HG03521 (cell line): ENCODE data around the gene PLCH2.

Experiments
- ATAC-seq: cut with Tn5 transposase; IDR thresholded peaks from one replicate; pipeline ENCODE4 v1.9.1; 2021; ENCODE audit warnings: mild to moderate bottlenecking, moderate library complexity; ENCODE audit not compliant: unreplicated experiment

Gene PLCH2

DNA sequence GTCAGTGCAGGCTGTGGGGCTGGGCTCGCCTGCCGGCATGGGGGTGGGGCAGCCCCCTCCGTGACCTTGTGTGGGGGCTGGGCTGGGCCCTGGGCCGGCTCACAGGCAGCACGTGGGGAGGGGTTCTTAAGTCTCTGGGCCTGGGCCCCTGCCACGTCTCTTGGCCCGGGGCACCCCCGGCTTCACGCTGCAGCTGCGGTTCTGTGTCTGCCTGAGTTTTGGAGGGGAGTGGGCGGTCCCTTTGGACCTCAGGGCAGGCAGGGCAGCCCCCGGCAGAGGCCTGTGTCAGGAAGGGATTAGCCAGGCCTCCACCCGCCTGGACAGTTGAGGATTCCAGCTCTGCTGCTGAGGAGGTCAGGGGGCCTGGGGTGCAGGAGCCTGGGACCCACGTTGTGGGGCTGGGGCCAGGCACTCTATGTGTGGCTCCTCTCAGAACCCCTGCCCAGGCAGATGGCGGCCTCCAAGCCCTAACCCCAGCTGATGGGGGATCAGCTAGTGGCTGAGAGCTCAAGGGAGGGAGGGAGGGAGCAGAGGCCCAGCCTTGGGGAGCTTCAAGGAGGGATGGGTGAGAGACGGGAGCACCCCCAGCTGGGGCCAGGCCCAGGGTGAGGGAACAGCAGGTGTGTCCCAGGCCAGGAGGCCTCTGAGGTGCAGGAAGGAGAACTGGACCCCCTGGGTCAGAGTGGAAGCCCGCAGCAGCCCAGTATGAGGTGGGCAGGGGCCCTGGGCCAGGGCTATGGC, 1.8 kb upstream of the PLCH2 start:
- ATAC-seq: no peak

DNA sequence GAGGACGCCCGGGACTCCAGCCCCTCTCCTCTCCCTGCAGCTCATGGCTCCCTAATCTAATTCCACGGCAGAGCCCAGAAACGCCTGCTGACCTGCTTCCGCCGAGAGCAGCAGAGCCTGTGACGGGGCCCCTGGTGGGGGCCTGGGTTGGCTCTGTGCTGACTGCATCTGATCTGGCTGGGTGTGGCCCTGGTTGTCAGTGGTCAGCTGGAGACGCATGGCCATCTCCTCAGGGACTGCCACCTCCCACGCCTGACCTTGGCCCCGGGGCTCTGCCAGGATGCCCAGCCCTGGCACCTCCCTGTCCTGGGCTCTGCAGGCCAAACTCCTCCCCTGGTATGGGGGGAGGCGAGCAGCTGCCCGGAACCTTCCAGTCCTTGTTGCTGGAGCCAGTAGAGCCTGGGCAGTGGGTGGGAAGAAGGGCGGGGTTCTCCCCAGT, 1.1 kb upstream of the PLCH2 start:
- ATAC-seq: no peak

DNA sequence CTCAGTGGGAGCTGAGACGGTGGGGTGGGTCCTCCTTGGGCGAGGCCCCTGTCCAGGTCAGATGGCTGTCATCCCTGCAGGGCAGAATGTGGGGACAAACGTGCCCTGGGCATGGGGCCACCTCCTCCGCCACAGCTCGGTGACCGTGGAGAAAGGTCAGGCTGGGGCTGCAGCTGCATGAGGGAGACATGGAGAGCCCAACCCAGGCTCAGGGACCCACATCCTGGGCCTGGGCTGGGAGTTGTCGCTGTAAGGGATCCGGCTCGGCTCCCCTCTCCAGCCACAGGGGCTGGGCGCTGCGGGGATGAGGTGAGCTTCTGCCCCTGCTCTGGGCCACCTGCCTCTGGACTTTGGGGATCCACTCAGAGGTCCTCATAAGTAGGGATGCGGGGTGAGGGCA, 518 bp upstream of the PLCH2 start:
- ATAC-seq: no peak

DNA sequence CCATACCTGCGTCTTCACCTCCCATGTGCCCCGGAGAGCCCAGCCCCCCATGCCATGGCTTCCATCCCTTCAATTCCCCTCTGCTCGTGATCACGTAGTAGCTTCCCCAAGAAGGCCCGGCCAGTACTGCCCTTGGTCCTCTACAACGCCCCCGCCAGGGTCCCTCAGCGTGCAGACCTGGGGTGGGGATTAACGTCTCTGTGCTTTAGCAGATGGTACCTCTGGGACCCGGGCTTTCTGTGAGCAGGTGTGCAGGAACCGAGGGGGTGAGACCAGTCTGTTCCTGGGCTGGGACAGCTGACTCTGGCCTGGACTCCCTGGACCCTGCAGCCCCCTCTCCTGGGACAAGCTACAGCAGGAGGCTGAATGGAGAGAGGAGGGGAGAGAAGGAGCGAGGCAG, 1.2 kb downstream of the PLCH2 start:
- no peak for ATAC-seq

GRCh38 chr1:2477791-2478499, 1.9 kb downstream of the PLCH2 start:
- ATAC-seq: no peak

GRCh38 chr1:2479186-2479585, 3.1 kb downstream of the PLCH2 start:
- no peak for ATAC-seq

DNA sequence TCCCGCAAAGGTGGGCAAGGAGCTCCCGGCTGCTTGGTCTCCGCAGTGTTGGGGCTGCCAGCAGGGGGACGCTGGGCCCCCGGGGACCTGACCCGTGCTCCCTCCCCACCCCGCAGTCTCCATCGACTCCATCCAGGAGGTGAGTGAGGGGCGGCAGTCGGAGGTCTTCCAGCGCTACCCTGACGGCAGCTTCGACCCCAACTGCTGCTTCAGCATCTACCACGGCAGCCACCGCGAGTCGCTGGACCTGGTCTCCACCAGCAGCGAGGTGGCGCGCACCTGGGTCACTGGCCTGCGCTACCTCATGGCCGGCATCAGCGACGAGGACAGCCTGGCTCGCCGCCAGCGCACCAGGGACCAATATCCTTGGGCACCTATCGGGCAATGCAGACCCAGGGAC, 3.5 kb downstream of the PLCH2 start:
- no peak for ATAC-seq

DNA sequence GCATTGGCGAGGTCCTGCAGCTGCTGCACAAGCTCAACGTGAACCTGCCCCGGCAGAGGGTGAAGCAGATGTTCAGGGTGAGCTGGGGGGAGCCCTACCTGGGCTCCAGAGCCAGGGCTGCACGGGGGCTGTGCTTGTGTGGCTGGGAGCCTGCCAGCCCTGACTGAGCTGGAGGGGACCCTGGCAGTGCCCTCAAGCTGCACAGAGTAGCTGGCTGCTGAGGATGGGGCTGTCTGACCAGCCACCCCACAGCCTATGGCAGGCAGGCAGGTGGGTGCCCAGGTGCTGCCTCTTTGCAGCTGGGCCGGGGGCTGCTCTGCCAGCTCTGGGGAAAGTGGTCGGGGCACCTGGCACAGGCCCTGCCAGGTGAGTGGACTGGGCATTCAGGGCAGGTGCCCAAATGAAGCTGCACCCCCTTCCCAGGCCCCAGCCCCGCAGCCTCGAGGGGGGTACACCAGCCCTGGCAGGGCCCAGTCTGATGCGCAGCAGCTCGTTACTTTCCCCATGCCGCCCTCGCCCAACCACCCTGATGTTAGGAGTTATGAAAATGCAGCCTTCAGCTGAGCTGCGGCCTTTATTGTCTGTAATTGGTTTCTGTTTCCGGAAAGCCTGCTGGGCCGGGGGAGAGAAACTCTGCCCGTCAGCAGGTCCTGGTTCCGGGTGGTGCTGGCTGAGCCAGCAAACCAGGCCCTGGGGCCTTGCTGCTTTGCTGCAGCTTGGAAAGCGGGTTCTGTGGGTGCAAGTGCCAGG, 4.3 kb downstream of the PLCH2 start:
- ATAC-seq: no peak

DNA sequence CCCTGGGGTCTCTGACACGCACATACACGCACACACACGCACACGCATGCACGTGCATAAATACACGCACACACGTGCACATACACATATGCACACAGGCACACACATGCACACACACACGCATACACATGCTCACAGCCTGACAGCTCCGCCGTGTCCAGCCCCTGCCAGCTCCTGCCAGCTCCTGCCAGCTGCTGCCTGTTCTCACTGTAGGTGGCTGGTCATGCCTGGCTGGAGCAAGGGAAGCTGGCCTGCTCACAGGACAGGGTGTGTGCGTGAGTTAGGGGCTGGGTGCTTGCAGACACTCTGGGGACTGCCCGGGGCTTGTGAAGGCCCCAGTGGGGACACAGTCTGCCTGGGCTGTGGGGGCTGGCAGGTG, 4.9 kb downstream of the PLCH2 start:
- ATAC-seq: no peak

GRCh38 chr1:2481885-2482284, 5.8 kb downstream of the PLCH2 start:
- ATAC-seq: no peak

DNA sequence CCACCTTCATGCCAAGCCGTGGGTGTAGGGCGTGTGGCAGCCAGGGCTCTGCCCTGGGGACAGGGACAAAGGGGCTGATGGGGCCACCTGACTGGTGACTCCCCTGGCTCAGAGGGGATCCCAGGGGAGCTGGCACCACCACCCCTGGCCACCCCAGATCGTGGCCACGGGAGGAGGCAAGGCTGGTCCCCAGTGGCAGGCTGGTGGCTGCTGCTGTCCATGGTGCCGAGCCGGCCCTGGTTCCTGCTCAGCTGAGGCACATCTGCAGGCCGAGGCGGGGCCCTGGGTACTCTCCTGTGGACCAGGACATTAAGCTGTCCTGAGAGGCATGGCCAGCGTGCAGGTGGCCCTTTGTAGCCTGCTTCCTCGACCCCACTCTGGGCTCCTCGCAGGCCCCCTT, 6.5 kb downstream of the PLCH2 start:
- no peak for ATAC-seq

- no peak for ATAC-seq
Measured at GRCh38 chr1:2483026-2483425, 6.9 kb downstream of the PLCH2 start.

- ATAC-seq: no peak
Measured at GRCh38 chr1:2483970-2484369, 7.9 kb downstream of the PLCH2 start.

DNA sequence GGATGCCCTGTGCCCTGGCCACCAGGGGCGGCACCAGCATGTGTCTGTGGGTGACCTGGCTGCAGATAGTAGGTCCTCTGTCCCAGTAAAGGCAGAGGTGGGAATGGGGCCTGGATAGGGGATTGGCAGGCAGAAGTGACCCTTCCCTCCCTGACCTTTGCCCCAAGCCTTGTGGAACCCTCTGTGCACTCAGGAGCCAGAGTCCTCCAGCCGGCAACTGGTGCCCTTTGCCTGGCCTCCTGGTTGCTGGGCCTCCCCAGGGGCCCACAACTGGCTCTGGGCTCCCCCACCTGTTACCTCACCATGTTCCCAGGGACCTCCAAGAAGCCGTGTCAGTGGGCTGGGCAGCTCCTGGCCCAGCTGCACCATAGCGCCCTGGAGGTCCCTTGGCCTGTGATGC, 10.0 kb downstream of the PLCH2 start:
- ATAC-seq: no peak

DNA sequence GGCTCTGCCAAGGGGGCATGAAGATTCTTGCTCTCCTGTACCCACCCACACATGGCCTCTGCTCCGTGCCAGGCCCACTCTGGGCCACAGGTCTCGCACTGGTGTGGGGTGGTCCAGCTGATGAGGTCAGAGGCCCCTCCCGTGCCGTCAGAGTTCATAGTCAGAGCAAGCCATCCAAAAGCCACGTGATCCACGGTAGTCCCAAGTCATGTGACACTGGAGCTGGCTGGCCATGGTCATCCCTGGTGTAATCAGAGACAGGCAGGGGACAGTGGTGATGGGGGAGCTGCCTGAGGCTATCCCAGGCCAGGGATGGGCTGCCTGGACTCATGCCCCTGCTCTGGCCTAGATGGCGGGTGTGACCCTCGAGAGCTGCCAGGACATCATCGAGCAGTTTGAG, 10.5 kb downstream of the PLCH2 start:
- ATAC-seq: no peak

DNA sequence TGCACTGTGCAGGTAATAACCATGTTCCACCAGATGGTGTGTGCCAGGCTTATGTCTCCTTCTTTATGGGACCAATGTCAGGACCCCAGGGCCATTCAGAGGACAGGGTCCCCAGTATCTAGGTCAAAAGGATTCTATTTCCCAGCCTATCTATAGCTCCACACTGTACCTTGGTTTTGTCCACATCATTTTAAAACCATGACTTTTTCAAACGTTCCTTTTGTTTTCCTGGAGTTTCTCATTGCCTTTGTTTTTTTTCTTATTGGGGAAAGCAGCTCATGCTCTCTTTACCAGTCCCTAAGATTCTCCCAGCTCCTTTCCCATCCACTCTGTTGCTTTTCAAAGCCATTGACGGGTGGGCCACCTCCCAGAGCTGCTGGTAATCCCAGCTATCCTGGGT, 12.6 kb downstream of the PLCH2 start:
- no peak for ATAC-seq

DNA sequence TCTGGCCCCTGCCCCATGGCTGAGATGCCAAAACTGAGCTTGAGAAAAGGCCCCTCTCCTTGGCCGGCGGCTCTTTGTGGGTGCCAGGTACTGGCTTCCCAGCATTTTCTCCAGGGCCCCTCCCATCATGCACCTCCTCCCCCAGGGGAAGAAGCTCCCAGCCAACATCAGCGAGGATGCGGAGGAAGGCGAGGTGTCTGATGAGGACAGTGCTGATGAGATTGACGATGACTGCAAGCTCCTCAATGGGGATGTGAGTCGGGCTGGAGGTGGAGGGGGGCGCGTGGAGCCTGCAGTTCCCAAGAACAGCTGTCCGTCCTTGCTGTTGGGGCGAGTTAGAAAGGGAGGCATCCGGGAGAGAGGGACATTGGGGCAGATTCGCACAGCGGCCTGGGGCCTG, 13.5 kb downstream of the PLCH2 start:
- ATAC-seq: no peak

GRCh38 chr1:2492091-2492490, 16.0 kb downstream of the PLCH2 start:
- ATAC-seq: no peak

DNA sequence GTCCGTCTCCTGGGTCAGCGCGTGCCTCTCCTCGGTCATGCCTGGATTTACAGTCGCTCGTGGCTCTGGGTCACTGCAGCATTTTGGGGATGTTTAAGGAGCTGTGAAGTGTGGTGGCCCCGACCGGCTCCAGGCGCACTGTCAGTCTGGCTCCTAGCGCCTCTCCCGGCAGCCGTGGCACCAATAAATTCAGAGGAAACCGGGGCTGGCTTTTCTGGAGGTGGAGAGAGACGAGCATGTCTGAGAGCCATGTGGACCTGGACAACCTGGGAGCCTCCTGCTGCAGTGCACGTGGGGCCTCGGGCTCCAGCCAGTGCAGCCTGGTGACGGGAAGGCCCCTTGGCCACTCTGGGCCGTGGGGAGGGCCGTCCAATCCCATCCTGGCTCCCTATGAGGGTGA, 17.1 kb downstream of the PLCH2 start:
- ATAC-seq: no peak

GRCh38 chr1:2493691-2494322, 17.7 kb downstream of the PLCH2 start:
- ATAC-seq: no peak

GRCh38 chr1:2494323-2494693, 18.2 kb downstream of the PLCH2 start:
- no peak for ATAC-seq

GRCh38 chr1:2495026-2495425, 18.9 kb downstream of the PLCH2 start:
- ATAC-seq: no peak
